Endothelial cell of umbilical vein (primary cell): ENCODE data around the gene FMNL2. TPM values are rescaled to one million over a fixed set of nuclear protein-coding genes. Genes with fewer than 3 reads are reported as not detected.

Experiments
- BruUV-seq: library from RNA; stranded (reverse); fragments of 400-500 nt; replicated peaks from 2 replicates; lab custom pipeline; 2021; lab: Mats Ljungman, UMichigan
- CTCF ChIA-PET: fragments of 300-600, 350-600 bp; sonication (Branson Sonifier 250); formaldehyde crosslinking; loops from one replicate; lab custom pipeline; 2021; ENCODE audit warnings: antibody characterized with exemption, inconsistent platforms; lab: Charles Lee
- POLR2A ChIA-PET: fragments of 300-600, 350-600 bp; sonication (Branson Sonifier 250); formaldehyde crosslinking; loops from one replicate; lab custom pipeline; 2021; ENCODE audit warnings: antibody characterized with exemption, inconsistent platforms; lab: Charles Lee
- DNase-seq: peaks from one replicate; pipeline ENCODE4 v3.0.0-alpha.2; 2011; ENCODE audit warnings: low read depth, low spot score
- FAIRE-seq: peaks from 2 replicates; lab custom pipeline; 2011; peaks lifted over from hg19 to GRCh38; lab: Jason Lieb, UNC
- H2AFZ ChIP-seq: 2 replicates; pipeline ENCODE4 v1.6.0; 2012; ENCODE audit warnings: low read depth, low read length, control low read depth, inconsistent platforms
- H3K27ac ChIP-seq: 2 replicates; pipeline ENCODE4 v1.5.1; 2011; ENCODE audit warnings: low read depth, mild to moderate bottlenecking, control low read depth, low read length, moderate library complexity; ENCODE audit not compliant: insufficient read depth
- H3K27me3 ChIP-seq, 2 experiments: 2 replicates each; pipeline versions ENCODE4 v1.6.0 to v1.6.1; 2011; ENCODE audit warnings: low read length in 2 of 2, mixed read lengths in 1 of 2; ENCODE audit not compliant: control insufficient read depth in 2 of 2, insufficient read depth in 2 of 2
- H3K36me3 ChIP-seq, 2 experiments: 2 replicates in 1 of 2; 3 replicates in 1 of 2; pipeline ENCODE4 v1.5.1; 2011; ENCODE audit warnings: low read length in 2 of 2, mild to moderate bottlenecking in 1 of 2, moderate library complexity in 1 of 2; ENCODE audit not compliant: control insufficient read depth in 2 of 2, insufficient read depth in 2 of 2; ENCODE audit errors: extremely low read depth in 1 of 2
- H3K4me1 ChIP-seq: 3 replicates; pipeline ENCODE4 v1.5.1; 2011; ENCODE audit warnings: mild to moderate bottlenecking, low read length; ENCODE audit not compliant: control insufficient read depth, insufficient read depth; ENCODE audit errors: extremely low read depth
- H3K4me2 ChIP-seq: 2 replicates; pipeline ENCODE4 v1.6.1; 2011; ENCODE audit warnings: low read length, control low read depth, mixed read lengths; ENCODE audit not compliant: insufficient read depth
- H3K4me3 ChIP-seq, 3 experiments: fragments of 200-600 bp in 1 of 3; sonication (generic), shearing (Covaris generic) in 1 of 3; replicated peaks in 1 of 3; 2 replicates each; pipeline ENCODE4 v1.5.1; 2011 to 2016; ENCODE audit warnings: control low read depth in 3 of 3, low read length in 3 of 3, mild to moderate bottlenecking in 2 of 3, inconsistent platforms in 1 of 3, low read depth in 1 of 3, moderate library complexity in 1 of 3; ENCODE audit not compliant: insufficient read depth in 1 of 3
- H3K79me2 ChIP-seq: 2 replicates; pipeline ENCODE4 v1.6.0; 2012; ENCODE audit warnings: low read length, inconsistent platforms; ENCODE audit not compliant: control insufficient read depth, insufficient read depth
- H3K9ac ChIP-seq: replicated peaks from 2 replicates; pipeline ENCODE3; 2011; ENCODE audit warnings: low read length, control low read depth; ENCODE audit not compliant: insufficient read depth; ENCODE audit errors: extremely low read depth
- H3K9me1 ChIP-seq: replicated peaks from 3 replicates; pipeline ENCODE4 v1.6.0; 2011; ENCODE audit warnings: mild to moderate bottlenecking, low read length; ENCODE audit not compliant: control insufficient read depth, insufficient read depth; ENCODE audit errors: extremely low read depth
- H3K9me3 ChIP-seq: replicated peaks from 2 replicates; pipeline ENCODE4 v1.5.1; 2012; ENCODE audit warnings: low read length, inconsistent platforms; ENCODE audit not compliant: control insufficient read depth, insufficient read depth
- H4K20me1 ChIP-seq: replicated peaks from 2 replicates; pipeline ENCODE3; 2011; ENCODE audit warnings: mild to moderate bottlenecking, low read length; ENCODE audit not compliant: control insufficient read depth, insufficient read depth; ENCODE audit errors: extremely low read depth
- EZH2 ChIP-seq: IDR thresholded peaks from 2 replicates; pipeline ENCODE4 v1.6.1; 2012; ENCODE audit warnings: borderline replicate concordance, low read depth, mild to moderate bottlenecking, moderate library complexity, low read length, inconsistent platforms; ENCODE audit not compliant: severe bottlenecking
- FOS ChIP-seq: IDR thresholded peaks from 2 replicates; pipeline ENCODE4 v1.6.1; 2011; ENCODE audit warnings: mild to moderate bottlenecking, low read length, moderate library complexity, borderline replicate concordance; ENCODE audit not compliant: insufficient read depth
- GATA2 ChIP-seq: IDR thresholded peaks from 2 replicates; pipeline ENCODE4 v1.7.0; 2011; ENCODE audit warnings: low read depth, mild to moderate bottlenecking, moderate library complexity, mixed read lengths, low read length; ENCODE audit not compliant: insufficient read length, insufficient read depth
- JUN ChIP-seq: IDR thresholded peaks from 2 replicates; pipeline ENCODE4 v1.6.1; 2011; ENCODE audit warnings: borderline replicate concordance, low read depth; ENCODE audit not compliant: insufficient read length, insufficient read depth
- MAX ChIP-seq: IDR thresholded peaks from 2 replicates; pipeline ENCODE4 v1.6.1; 2011; ENCODE audit not compliant: insufficient read depth, insufficient read length
- MYC ChIP-seq: IDR thresholded peaks from one replicate; pipeline ENCODE4 v1.6.1; 2011; ENCODE audit warnings: mild to moderate bottlenecking, low read depth, low read length
- POLR2A ChIP-seq: IDR thresholded peaks from 2 replicates; pipeline ENCODE4 v1.6.1; 2012; ENCODE audit warnings: low read depth, mild to moderate bottlenecking, control low read depth, low read length
- POLR2AphosphoS5 ChIP-seq: IDR thresholded peaks from 2 replicates; pipeline ENCODE4 v1.6.1; 2012; ENCODE audit warnings: low read depth, mild to moderate bottlenecking, control low read depth, low read length, moderate library complexity; ENCODE audit not compliant: insufficient read depth
- dilution Hi-C: fragments of 300-500 bp; cut with MboI; formaldehyde crosslinking; loops from one replicate; pipeline ENCODE4 v1.15.0; 2019; ENCODE audit warnings: low sequenced_read_pairs; ENCODE audit not compliant: extremely low pct_ligation_motif_present
- intact Hi-C: fragments of 100-400 bp; cut with micrococcal nuclease; formaldehyde crosslinking; loops from one replicate; pipeline ENCODE4 v1.10.0; 2022
- polyA plus RNA-seq, 4 experiments: library from polyadenylated mRNA; depleted of rRNA in 3 of 4; stranded (reverse) in 3 of 4; unstranded in 1 of 4; fragments of >200 nt; gene quantifications; 2 replicates each; pipeline versions ENCODE4 v1.2.1 to v1.2.3, GENCODE V29; 2011 to 2012; ENCODE audit warnings: missing spikeins in 1 of 4
- total RNA-seq: library from RNA; stranded (reverse); gene quantifications from 2 replicates; pipeline ENCODE4 v1.2.3, GENCODE V29; 2021
- TF ChIP-seq, protein P1 (sequence below), 2 donors: IDR thresholded peaks; 1 replicate in 1 of 2; 2 replicates in 1 of 2; pipeline ENCODE4 v1.5.1; 2011; ENCODE audit warnings: low read length in 2 of 2, mild to moderate bottlenecking in 2 of 2, moderate library complexity in 2 of 2, control low read depth in 1 of 2, inconsistent platforms in 1 of 2, low read depth in 1 of 2; ENCODE audit not compliant: insufficient read depth in 1 of 2; ENCODE audit errors: extremely low read depth in 1 of 2

The FMNL2 gene
- total and polyA plus RNA-seq, 2 donors (not counting 3 experiments of a cell fraction or from before 2014, with no cell fraction given) = 8.3 to 28.0 TPM

- BruUV-seq = no TSS peak
- no peaks in the 10 kb centered on the region for H3K9me3 ChIP-seq
- no peak for FAIRE-seq
- CTCF ChIA-PET = interaction anchor here (0.7 to 1.5 kb wide), 2 partner anchors 74 to 84 kb away, joined by 3 to 5 read pairs; no protein-coding TSS in a partner anchor
- TF ChIP-seq POLR2AphosphoS5 (no peak), MYC (no peak), JUN (no peak), MAX (no peak), GATA2 (no peak), FOS (no peak), POLR2A (no peak)
- H3K4me3 ChIP-seq = no peak overlapping the region
- peaks cover 28% of the 10 kb centered on the region for H3K4me1 ChIP-seq
- intact Hi-C loops (loop anchor here (5.0 kb wide), 1 partner anchor 87 kb away; no protein-coding TSS in a partner anchor), dilution Hi-C loops (no loop called here)
- H3K9ac ChIP-seq = no peak overlapping the region
- H3K9me1 ChIP-seq = no peaks in the 10 kb centered on the region
- H3K79me2 ChIP-seq = peaks cover 23% of the 10 kb centered on the region
- no peak overlapping the region for H2AFZ ChIP-seq
- H3K36me3 ChIP-seq = no peaks in the 10 kb centered on the region
- no peaks in the 10 kb centered on the region for H3K27me3 ChIP-seq
- no peak for DNase-seq
- POLR2A ChIA-PET = no interaction called here
- H3K27ac ChIP-seq = no peak overlapping the region
- H3K4me2 ChIP-seq = no peak overlapping the region
- H4K20me1 ChIP-seq = no peaks in the 10 kb centered on the region
These were observed 85.4 kb downstream of the FMNL2 start for GRCh38 chr2:152420363-152420762.

GRCh38 chr2:152420936-152421335 lies 86.0 kb downstream of the FMNL2 start:
- peak overlapping the region in 1 of 3 experiments; percentile 5 for H3K4me3 ChIP-seq
- H3K4me1 ChIP-seq = peaks cover 22% of the 10 kb centered on the region
- BruUV-seq = TSS peak; percentile 97
- H3K36me3 ChIP-seq = no peaks in the 10 kb centered on the region
- dilution Hi-C loops (no loop called here), intact Hi-C loops (loop anchor here (1.0 to 5.0 kb wide), 5 partner anchors 16 to 122 kb away; partner anchors contain the start of gene FMNL2)
- H3K4me2 ChIP-seq = peak overlapping the region; percentile 84
- H4K20me1 ChIP-seq = no peaks in the 10 kb centered on the region
- H3K9me3 ChIP-seq = no peaks in the 10 kb centered on the region
- ChIA-PET CTCF (interaction anchor here (1.0 to 1.4 kb wide), 2 partner anchors 9 to 16 kb away, joined by 6 to 12 read pairs; no protein-coding TSS in a partner anchor), POLR2A (no interaction called here)
- no peak for TF ChIP-seq POLR2A
- TF ChIP-seq POLR2AphosphoS5 = no peak
- no peak for TF ChIP-seq EZH2
- no peak for TF ChIP-seq MAX
- no peak for TF ChIP-seq GATA2
- TF ChIP-seq JUN = no peak
- TF ChIP-seq MYC = no peak
- TF ChIP-seq, protein P1, sequence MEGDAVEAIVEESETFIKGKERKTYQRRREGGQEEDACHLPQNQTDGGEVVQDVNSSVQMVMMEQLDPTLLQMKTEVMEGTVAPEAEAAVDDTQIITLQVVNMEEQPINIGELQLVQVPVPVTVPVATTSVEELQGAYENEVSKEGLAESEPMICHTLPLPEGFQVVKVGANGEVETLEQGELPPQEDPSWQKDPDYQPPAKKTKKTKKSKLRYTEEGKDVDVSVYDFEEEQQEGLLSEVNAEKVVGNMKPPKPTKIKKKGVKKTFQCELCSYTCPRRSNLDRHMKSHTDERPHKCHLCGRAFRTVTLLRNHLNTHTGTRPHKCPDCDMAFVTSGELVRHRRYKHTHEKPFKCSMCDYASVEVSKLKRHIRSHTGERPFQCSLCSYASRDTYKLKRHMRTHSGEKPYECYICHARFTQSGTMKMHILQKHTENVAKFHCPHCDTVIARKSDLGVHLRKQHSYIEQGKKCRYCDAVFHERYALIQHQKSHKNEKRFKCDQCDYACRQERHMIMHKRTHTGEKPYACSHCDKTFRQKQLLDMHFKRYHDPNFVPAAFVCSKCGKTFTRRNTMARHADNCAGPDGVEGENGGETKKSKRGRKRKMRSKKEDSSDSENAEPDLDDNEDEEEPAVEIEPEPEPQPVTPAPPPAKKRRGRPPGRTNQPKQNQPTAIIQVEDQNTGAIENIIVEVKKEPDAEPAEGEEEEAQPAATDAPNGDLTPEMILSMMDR (IDR thresholded peaks at IDR 0.05; ENCODE audit: extremely low read depth in 1 of 2, insufficient read depth in 1 of 2, low read depth in 1 of 2, low read length in 2 of 2) = no peak
- H2AFZ ChIP-seq = no peak overlapping the region
- no peaks in the 10 kb centered on the region for H3K27me3 ChIP-seq
- DNase-seq (no peak), FAIRE-seq (no peak)
- peaks cover 23% of the 10 kb centered on the region for H3K79me2 ChIP-seq
- peak overlapping the region; percentile 78 for H3K27ac ChIP-seq
- peak overlapping the region; percentile 13 for H3K9ac ChIP-seq
- H3K9me1 ChIP-seq = no peaks in the 10 kb centered on the region
